PFSK-1 (cell line): ENCODE data around the gene PCK2.

Experiments used
- POLR2AphosphoS5 ChIP-seq: IDR thresholded peaks from 2 replicates; pipeline ENCODE4 v1.6.1; 2012; ENCODE audit warnings: low read depth, mild to moderate bottlenecking, control low read depth, low read length, moderate library complexity
- SIN3A ChIP-seq: IDR thresholded peaks from 2 replicates; pipeline ENCODE4 v1.6.1; 2012; ENCODE audit warnings: mild to moderate bottlenecking, low read length, moderate library complexity, borderline replicate concordance; ENCODE audit not compliant: insufficient read depth
- TAF1 ChIP-seq: IDR thresholded peaks from 2 replicates; pipeline ENCODE4 v1.6.1; 2012; ENCODE audit warnings: low read length, control low read depth, borderline replicate concordance; ENCODE audit not compliant: insufficient read depth
- TF ChIP-seq, protein P1 (sequence below), 2 experiments: IDR thresholded peaks; 2 replicates each; pipeline versions ENCODE4 v1.6.1 to v1.8.0; 2011 to 2012; ENCODE audit warnings: low read depth in 2 of 2, low read length in 2 of 2, control low read depth in 1 of 2, inconsistent platforms in 1 of 2, mild to moderate bottlenecking in 1 of 2, moderate library complexity in 1 of 2; ENCODE audit not compliant: insufficient read depth in 1 of 2

DNA sequence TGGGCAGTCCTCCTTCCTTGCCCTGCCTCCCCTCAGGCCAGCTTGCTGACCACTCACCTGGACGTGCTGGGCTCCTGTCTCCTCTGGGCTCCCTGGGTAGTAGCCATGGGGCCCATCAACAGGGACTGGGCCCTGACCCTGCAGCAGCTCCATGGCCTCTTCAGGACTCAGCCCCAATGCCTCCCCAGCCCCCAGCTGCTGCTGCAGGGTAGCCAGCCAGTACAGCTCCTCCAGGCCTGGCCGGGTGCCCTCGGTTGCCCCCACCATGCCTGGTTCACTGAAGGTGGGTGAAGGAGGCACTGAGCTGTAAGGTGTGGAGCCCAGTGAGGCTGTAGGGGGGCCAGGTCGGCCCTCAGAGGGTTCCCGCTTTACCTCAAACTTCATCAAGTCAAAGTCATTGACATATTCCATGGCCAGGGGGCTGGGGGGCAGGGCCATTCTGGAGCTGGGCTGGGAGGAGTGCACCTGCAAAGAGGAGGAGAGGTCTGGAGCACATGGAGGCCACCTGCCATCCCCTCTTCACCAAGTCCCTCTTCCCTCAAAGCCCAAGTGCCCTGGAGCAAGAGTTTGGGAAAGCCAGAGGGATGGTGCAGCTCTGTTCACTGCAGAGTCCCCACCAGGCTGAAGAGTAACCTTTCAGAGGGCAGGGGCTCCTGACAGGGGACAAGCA is 11.6 kb upstream of the PCK2 start:
- TF ChIP-seq, protein P1, sequence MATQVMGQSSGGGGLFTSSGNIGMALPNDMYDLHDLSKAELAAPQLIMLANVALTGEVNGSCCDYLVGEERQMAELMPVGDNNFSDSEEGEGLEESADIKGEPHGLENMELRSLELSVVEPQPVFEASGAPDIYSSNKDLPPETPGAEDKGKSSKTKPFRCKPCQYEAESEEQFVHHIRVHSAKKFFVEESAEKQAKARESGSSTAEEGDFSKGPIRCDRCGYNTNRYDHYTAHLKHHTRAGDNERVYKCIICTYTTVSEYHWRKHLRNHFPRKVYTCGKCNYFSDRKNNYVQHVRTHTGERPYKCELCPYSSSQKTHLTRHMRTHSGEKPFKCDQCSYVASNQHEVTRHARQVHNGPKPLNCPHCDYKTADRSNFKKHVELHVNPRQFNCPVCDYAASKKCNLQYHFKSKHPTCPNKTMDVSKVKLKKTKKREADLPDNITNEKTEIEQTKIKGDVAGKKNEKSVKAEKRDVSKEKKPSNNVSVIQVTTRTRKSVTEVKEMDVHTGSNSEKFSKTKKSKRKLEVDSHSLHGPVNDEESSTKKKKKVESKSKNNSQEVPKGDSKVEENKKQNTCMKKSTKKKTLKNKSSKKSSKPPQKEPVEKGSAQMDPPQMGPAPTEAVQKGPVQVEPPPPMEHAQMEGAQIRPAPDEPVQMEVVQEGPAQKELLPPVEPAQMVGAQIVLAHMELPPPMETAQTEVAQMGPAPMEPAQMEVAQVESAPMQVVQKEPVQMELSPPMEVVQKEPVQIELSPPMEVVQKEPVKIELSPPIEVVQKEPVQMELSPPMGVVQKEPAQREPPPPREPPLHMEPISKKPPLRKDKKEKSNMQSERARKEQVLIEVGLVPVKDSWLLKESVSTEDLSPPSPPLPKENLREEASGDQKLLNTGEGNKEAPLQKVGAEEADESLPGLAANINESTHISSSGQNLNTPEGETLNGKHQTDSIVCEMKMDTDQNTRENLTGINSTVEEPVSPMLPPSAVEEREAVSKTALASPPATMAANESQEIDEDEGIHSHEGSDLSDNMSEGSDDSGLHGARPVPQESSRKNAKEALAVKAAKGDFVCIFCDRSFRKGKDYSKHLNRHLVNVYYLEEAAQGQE (IDR thresholded peaks at IDR 0.05; ENCODE audit: insufficient read depth in 1 of 2, low read depth in 2 of 2, low read length in 2 of 2) = no peak
- TF ChIP-seq POLR2AphosphoS5 (no peak), TAF1 (no peak), SIN3A (no peak)
